Esophagus squamous epithelium (tissue), 4 donors: ENCODE data around the gene SAP25.

ENCODE experiments used
- CTCF ChIP-seq, 6 experiments: fragments of 450-650 bp in 4 of 6; fragments of 200-600 bp in 2 of 6; sonication (generic) in 2 of 6; IDR thresholded peaks; one replicate each; pipeline ENCODE4 v1.5.1; 2016 to 2019; ENCODE audit warnings: antibody characterized with exemption in 6 of 6, mild to moderate bottlenecking in 4 of 6, moderate library complexity in 4 of 6
- POLR2A ChIP-seq, 4 donors: fragments of 450-650 bp; IDR thresholded peaks; one replicate each; pipeline ENCODE4 v1.6.1; 2017; ENCODE audit warnings: antibody characterized with exemption in 4 of 4, mild to moderate bottlenecking in 4 of 4, moderate library complexity in 3 of 4

- TF ChIP-seq CTCF (IDR thresholded peaks at IDR 0.05) = no peak
- TF ChIP-seq POLR2A (IDR thresholded peaks at IDR 0.05) = no peak
Measured at GRCh38 chr7:100568176-100568895, 5.4 kb downstream of the SAP25 start.
